Loucy (cell line): ENCODE measurements around the gene ATP11C.

ENCODE experiments used
- H2AFZ ChIP-seq: fragments of 200-600 bp; sonication (generic); 2 replicates; pipeline ENCODE4 v1.6.0; 2016; ENCODE audit warnings: antibody characterized with exemption, mild to moderate bottlenecking, low read length, moderate library complexity
- H3F3A ChIP-seq: fragments of 200-600 bp; 2 replicates; pipeline ENCODE4 v1.6.0; 2016; ENCODE audit warnings: antibody characterized with exemption, low read depth, mild to moderate bottlenecking
- H3K27me3 ChIP-seq: fragments of 200-600 bp; sonication (generic); 2 replicates; pipeline ENCODE4 v1.6.1; 2014; ENCODE audit warnings: low read length, mild to moderate bottlenecking; ENCODE audit not compliant: insufficient read depth, poor library complexity, severe bottlenecking
- H3K36me3 ChIP-seq: fragments of 200-600 bp; sonication (generic); 2 replicates; pipeline ENCODE4 v1.6.1; 2016; ENCODE audit warnings: low read length; ENCODE audit not compliant: insufficient read depth
- H3K4me1 ChIP-seq: fragments of 200-600 bp; sonication (generic); 2 replicates; pipeline ENCODE4 v1.5.1; 2014; ENCODE audit warnings: low read length, mild to moderate bottlenecking; ENCODE audit not compliant: insufficient read depth, poor library complexity, severe bottlenecking
- H3K4me2 ChIP-seq: fragments of 200-600 bp; sonication (generic); 2 replicates; pipeline ENCODE4 v1.6.0; 2014; ENCODE audit warnings: antibody characterized with exemption, low read length, low read depth, mild to moderate bottlenecking; ENCODE audit not compliant: poor library complexity, severe bottlenecking
- H3K4me3 ChIP-seq: fragments of 200-600 bp; sonication (generic); 2 replicates; pipeline ENCODE4 v1.5.1; 2014; ENCODE audit warnings: low read length, mild to moderate bottlenecking, mixed read lengths; ENCODE audit not compliant: poor library complexity, severe bottlenecking
- H3K79me2 ChIP-seq: fragments of 200-600 bp; sonication (generic); 2 replicates; pipeline ENCODE4 v1.6.1; 2014; ENCODE audit warnings: low read length; ENCODE audit not compliant: insufficient read depth
- H3K9ac ChIP-seq: fragments of 200-600 bp; sonication (generic); 2 replicates; pipeline ENCODE4 v1.6.0; 2014; ENCODE audit warnings: mild to moderate bottlenecking, low read depth, low read length, moderate library complexity; ENCODE audit not compliant: poor library complexity, severe bottlenecking
- H3K9me2 ChIP-seq: fragments of 200-600 bp; sonication (generic); replicated peaks from 2 replicates; pipeline ENCODE4 v1.6.1; 2016; ENCODE audit warnings: low read depth, low read length, mixed read lengths
- H3K9me3 ChIP-seq: fragments of 200-600 bp; sonication (generic); 2 replicates; pipeline ENCODE4 v1.6.1; 2014; ENCODE audit warnings: mild to moderate bottlenecking, antibody characterized with exemption, low read length, low read depth; ENCODE audit not compliant: insufficient read depth
- H4K20me1 ChIP-seq: fragments of 200-600 bp; sonication (generic); 2 replicates; pipeline ENCODE4 v1.6.0; 2014; ENCODE audit warnings: antibody characterized with exemption, low read length, mild to moderate bottlenecking; ENCODE audit not compliant: insufficient read depth, poor library complexity, severe bottlenecking
- CTCF ChIP-seq: fragments of 200-600 bp; sonication (generic); conservative IDR thresholded peaks from 2 replicates; pipeline ENCODE4 v1.5.1; 2014; ENCODE audit warnings: mild to moderate bottlenecking, antibody characterized with exemption, low read length
- EZH2phosphoT487 ChIP-seq: fragments of 200-600 bp; IDR thresholded peaks from 2 replicates; pipeline ENCODE4 v1.6.1; 2018; ENCODE audit warnings: antibody characterized with exemption, mild to moderate bottlenecking, moderate library complexity, borderline replicate concordance

Gene ATP11C

GRCh38 chrX:139851730-139852129 lies 81.1 kb downstream of the ATP11C start:
- Histone ChIP-seq H3K79me2 (no peaks in the 10 kb centered on the region), H3K4me2 (no peak overlapping the region), H3K9me3 (no peaks in the 10 kb centered on the region), H3K27me3 (no peaks in the 10 kb centered on the region), H3K9me2 (no peaks in the 10 kb centered on the region), H3K4me3 (no peak overlapping the region), H3K9ac (no peak overlapping the region), H3K4me1 (no peaks in the 10 kb centered on the region), H3K36me3 (no peaks in the 10 kb centered on the region), H3F3A (no peaks in the 10 kb centered on the region), H2AFZ (no peak overlapping the region), H4K20me1 (no peaks in the 10 kb centered on the region)
- TF ChIP-seq EZH2phosphoT487, result no peak
- no peak for TF ChIP-seq CTCF

- Histone ChIP-seq H3K36me3 (no peaks in the 10 kb centered on the region), H3K4me2 (no peak overlapping the region), H3K79me2 (no peaks in the 10 kb centered on the region), H4K20me1 (no peaks in the 10 kb centered on the region), H3F3A (no peaks in the 10 kb centered on the region), H3K27me3 (no peaks in the 10 kb centered on the region), H3K9ac (no peak overlapping the region), H3K4me3 (no peak overlapping the region), H3K4me1 (no peaks in the 10 kb centered on the region), H3K9me3 (no peaks in the 10 kb centered on the region), H2AFZ (no peak overlapping the region), H3K9me2 (no peaks in the 10 kb centered on the region)
- TF ChIP-seq CTCF (no peak), EZH2phosphoT487 (no peak)
Measured at GRCh38 chrX:139850968-139851367, 81.9 kb downstream of the ATP11C start.

- Histone ChIP-seq H3K4me3 (no peak overlapping the region), H3K36me3 (no peaks in the 10 kb centered on the region), H3K9me3 (no peaks in the 10 kb centered on the region), H3K4me1 (no peaks in the 10 kb centered on the region), H4K20me1 (no peaks in the 10 kb centered on the region), H3K79me2 (peaks cover 3% of the 10 kb centered on the region; the same call in 1 of the 2 replicates), H3K9me2 (no peaks in the 10 kb centered on the region), H2AFZ (no peak overlapping the region), H3K4me2 (no peak overlapping the region), H3K27me3 (no peaks in the 10 kb centered on the region), H3K9ac (no peak overlapping the region), H3F3A (no peaks in the 10 kb centered on the region)
- TF ChIP-seq CTCF (no peak), EZH2phosphoT487 (no peak)
Measured at GRCh38 chrX:139844884-139845283, 88.0 kb downstream of the ATP11C start.
